ENCODE measurements around the gene TRIM56. TPM values are rescaled to one million over a fixed set of nuclear protein-coding genes. Genes with fewer than 3 reads are reported as not detected.
"Not testable (repeated sequence)": the region's sequence is repeated elsewhere in the genome, so short reads cannot be mapped to it uniquely, and the experiment has no call there.

TRIM56 gene
- total and polyA plus RNA-seq, 2 of the 4 experiments (the other 2 are of a cell fraction): 3.9 to 5.9 TPM

GRCh38 chr7:101092266-101092905 is 7.1 kb downstream of the TRIM56 start:
- H4K8ac ChIP-seq (ENCODE audit: low read depth in 2 of 2, low read length in 2 of 2); H2BK15ac ChIP-seq (ENCODE audit: low read depth, low read length); H2BK5ac ChIP-seq (ENCODE audit: low read depth, low read length, poor library complexity, severe bottlenecking); dilution Hi-C loops (cut with HindIII; ENCODE audit: low sequenced_read_pairs, unreplicated experiment); H3K9ac ChIP-seq (ENCODE audit: low read depth, low read length); H2BK20ac ChIP-seq (ENCODE audit: low read depth, low read length); H3K4ac ChIP-seq (ENCODE audit: low read depth, low read length); intact Hi-C loops (cut with micrococcal nuclease); BruUV-seq (replicated peaks); H4K20me1 ChIP-seq (ENCODE audit: insufficient read depth, low read length); ATAC-seq (ENCODE audit: low read depth); H3K56ac ChIP-seq (ENCODE audit: extremely low read depth, insufficient read depth, low read length); H4K5ac ChIP-seq (ENCODE audit: low read depth, low read length); H3K4me1 ChIP-seq (ENCODE audit: control insufficient read depth, insufficient read depth, low read length); H3K27ac ChIP-seq (ENCODE audit: insufficient read depth, low read length); H2AK9ac ChIP-seq (replicated peaks; ENCODE audit: low read depth, low read length, poor library complexity); H3K23ac ChIP-seq (ENCODE audit: low read depth, low read length); POLR2A ChIA-PET (ENCODE audit: unreplicated experiment); H3K27me3 ChIP-seq (ENCODE audit: control insufficient read depth, insufficient read depth, low read length); H2AFZ ChIP-seq (replicated peaks; ENCODE audit: low read length, poor library complexity); H3K4me2 ChIP-seq (ENCODE audit: low read depth, low read length); H2AK5ac ChIP-seq (ENCODE audit: low read depth, low read length); H3K14ac ChIP-seq (replicated peaks; ENCODE audit: low read depth, low read length); H3K9me3 ChIP-seq (ENCODE audit: control insufficient read depth, insufficient read depth, low read length); H2BK120ac ChIP-seq (ENCODE audit: low read depth, low read length); H3K18ac ChIP-seq (ENCODE audit: low read depth, low read length); H3K4me3 ChIP-seq (ENCODE audit: insufficient read depth, low read depth, low read length); DNase-seq; H4K91ac ChIP-seq (ENCODE audit: insufficient read depth, low read depth, low read length): not testable (repeated sequence)
- Histone ChIP-seq H3K9me1 (ENCODE audit: insufficient read depth, low read length) (peaks cover 12% of the 10 kb centered on the region), H3K36me3 (ENCODE audit: control insufficient read depth, insufficient read depth, low read length) (peaks cover 30% of the 10 kb centered on the region), H3K79me1 (ENCODE audit: low read depth in 1 of 2, low read length in 2 of 2) (peaks cover 22 to 61% of the 10 kb centered on the region in 2 experiments)
- in situ Hi-C loops (cut with MboI; ENCODE audit: low sequenced_read_pairs): loop anchor here (5.0 kb wide), 1 partner anchor 45 kb away; no protein-coding TSS in a partner anchor
- 93% methylated on average over 8 of the region's 53 CpGs; no CpG with 5 or more reads in 1 of the 2 experiments for WGBS, 2 experiments (ENCODE audit: extremely low coverage in 2 of 2, insufficient read length in 1 of 2)
- CTCF ChIA-PET: interaction anchor here (0.7 kb wide), 1 partner anchor 223 kb away, joined by 3 read pairs; no protein-coding TSS in a partner anchor

Data from IMR-90 (cell line).